T-helper 17 cell (primary cell): Measurements from ENCODE around the gene TACR1. TPM values are rescaled to one million over a fixed set of nuclear protein-coding genes. Genes with fewer than 3 reads are reported as not detected.
A peak's percentile ranks its signal among the peaks of the same experiment; 100 is the strongest.

Experiments
- ATAC-seq: fragments of 150-1000 bp; cut with Tn5 transposase; 2 replicates; pipeline ENCODE4 v1.10.0; 2021; ENCODE audit warnings: mild to moderate bottlenecking, moderate library complexity
- DNase-seq, 3 donors: peaks; one replicate each; pipeline versions ENCODE4 v3.0.0 to v3.0.0-alpha.2; 2020 to 2021
- H3K9me3 ChIP-seq: one replicate; pipeline ENCODE4 v1.7.0; 2013; ENCODE audit warnings: low read length, mild to moderate bottlenecking; ENCODE audit not compliant: control insufficient read depth, poor library complexity, severe bottlenecking
- H3K27ac Mint-ChIP-seq: one replicate; pipeline ENCODE4 v1.8.0; 2022; ENCODE audit warnings: mild to moderate bottlenecking, moderate library complexity, mixed read lengths
- H3K27me3 Mint-ChIP-seq: one replicate; pipeline ENCODE4 v1.8.0; 2022; ENCODE audit warnings: mixed read lengths
- H3K36me3 Mint-ChIP-seq: one replicate; pipeline ENCODE4 v1.8.0; 2022; ENCODE audit warnings: low read depth, mixed read lengths
- H3K4me1 Mint-ChIP-seq: one replicate; pipeline ENCODE4 v1.8.0; 2022; ENCODE audit warnings: mild to moderate bottlenecking, mixed read lengths
- H3K4me3 Mint-ChIP-seq: one replicate; pipeline ENCODE4 v1.8.0; 2022; ENCODE audit warnings: mild to moderate bottlenecking, moderate library complexity, mixed read lengths
- total RNA-seq, 4 donors: library from RNA in 2 of 4; stranded (reverse) in 2 of 4; gene quantifications; one replicate each; pipeline ENCODE4 v1.2.3 and lab custom pipeline; 2022 to 2026

The TACR1 gene
- total RNA-seq, 2 donors from 2014 or later = not detected

GRCh38 chr2:75041226-75041625 is 158.1 kb downstream of the TACR1 start:
- H3K9me3 ChIP-seq = no peaks in the 10 kb centered on the region
- no peak overlapping the region for H3K4me3 Mint-ChIP-seq
- no peaks in the 10 kb centered on the region for H3K27me3 Mint-ChIP-seq
- no peaks in the 10 kb centered on the region for H3K36me3 Mint-ChIP-seq
- ATAC-seq (no peak), DNase-seq (no peak)
- H3K27ac Mint-ChIP-seq = no peak overlapping the region
- no peaks in the 10 kb centered on the region for H3K4me1 Mint-ChIP-seq

GRCh38 chr2:75035444-75036353 is 163.6 kb downstream of the TACR1 start:
- DNase-seq (no peak), ATAC-seq (no peak)
- Mint-ChIP-seq H3K4me3 (no peak overlapping the region), H3K36me3 (peaks cover 3% of the 10 kb centered on the region), H3K27me3 (no peaks in the 10 kb centered on the region), H3K4me1 (no peaks in the 10 kb centered on the region), H3K27ac (no peak overlapping the region)
- H3K9me3 ChIP-seq = no peaks in the 10 kb centered on the region

- no peak for DNase-seq
- no peaks in the 10 kb centered on the region for H3K9me3 ChIP-seq
- H3K4me1 Mint-ChIP-seq = no peaks in the 10 kb centered on the region
- peaks cover 3% of the 10 kb centered on the region for H3K36me3 Mint-ChIP-seq
- H3K27ac Mint-ChIP-seq = no peak overlapping the region
- no peaks in the 10 kb centered on the region for H3K27me3 Mint-ChIP-seq
- ATAC-seq = no peak
- no peak overlapping the region for H3K4me3 Mint-ChIP-seq
Observed at GRCh38 chr2:75033516-75033915, 165.8 kb downstream of the TACR1 start.

GRCh38 chr2:75031906-75032803 is 167.2 kb downstream of the TACR1 start:
- Mint-ChIP-seq H3K27me3 (no peaks in the 10 kb centered on the region), H3K4me1 (no peaks in the 10 kb centered on the region), H3K36me3 (peaks cover 3% of the 10 kb centered on the region), H3K27ac (no peak overlapping the region), H3K4me3 (no peak overlapping the region)
- no peak for DNase-seq
- ATAC-seq = no peak
- H3K9me3 ChIP-seq = no peaks in the 10 kb centered on the region

- ATAC-seq (no peak), DNase-seq (no peak)
- H3K9me3 ChIP-seq = no peaks in the 10 kb centered on the region
- no peak overlapping the region for H3K4me3 Mint-ChIP-seq
- H3K27me3 Mint-ChIP-seq = no peaks in the 10 kb centered on the region
- no peaks in the 10 kb centered on the region for H3K4me1 Mint-ChIP-seq
- no peak overlapping the region for H3K27ac Mint-ChIP-seq
- H3K36me3 Mint-ChIP-seq = peaks cover 3% of the 10 kb centered on the region
Observed at GRCh38 chr2:75031171-75031570, 168.1 kb downstream of the TACR1 start.

GRCh38 chr2:75030218-75031009 is 168.9 kb downstream of the TACR1 start:
- peak overlapping the region; percentile 19 for H3K4me3 Mint-ChIP-seq
- DNase-seq (no peak), ATAC-seq (no peak)
- H3K27me3 Mint-ChIP-seq = no peaks in the 10 kb centered on the region
- H3K4me1 Mint-ChIP-seq = no peaks in the 10 kb centered on the region
- H3K36me3 Mint-ChIP-seq = peaks cover 3% of the 10 kb centered on the region
- H3K27ac Mint-ChIP-seq = no peak overlapping the region
- H3K9me3 ChIP-seq = no peaks in the 10 kb centered on the region

- no peak overlapping the region for H3K27ac Mint-ChIP-seq
- no peaks in the 10 kb centered on the region for H3K27me3 Mint-ChIP-seq
- no peak for ATAC-seq
Observed at GRCh38 chr2:75027886-75028285, 171.4 kb downstream of the TACR1 start.

GRCh38 chr2:75025633-75026380 is 173.5 kb downstream of the TACR1 start:
- no peaks in the 10 kb centered on the region for H3K36me3 Mint-ChIP-seq

More at GRCh38 chr2:75027886-75028285, 171.4 kb downstream of the TACR1 start:
- DNase-seq = no peak
- H3K4me3 Mint-ChIP-seq = no peak overlapping the region
- peaks cover 3% of the 10 kb centered on the region for H3K36me3 Mint-ChIP-seq
- no peaks in the 10 kb centered on the region for H3K9me3 ChIP-seq
- no peaks in the 10 kb centered on the region for H3K4me1 Mint-ChIP-seq

GRCh38 chr2:75025216-75025615 is 174.1 kb downstream of the TACR1 start:
- Mint-ChIP-seq H3K36me3 (no peaks in the 10 kb centered on the region), H3K4me3 (no peak overlapping the region), H3K27ac (no peak overlapping the region), H3K4me1 (no peaks in the 10 kb centered on the region), H3K27me3 (no peaks in the 10 kb centered on the region)
- no peaks in the 10 kb centered on the region for H3K9me3 ChIP-seq
- no peak for ATAC-seq
- no peak for DNase-seq

More at GRCh38 chr2:75025633-75026380, 173.5 kb downstream of the TACR1 start:
- Mint-ChIP-seq H3K27ac (no peak overlapping the region), H3K4me1 (no peaks in the 10 kb centered on the region), H3K4me3 (no peak overlapping the region), H3K27me3 (no peaks in the 10 kb centered on the region)
- DNase-seq = no peak
- ATAC-seq = no peak
- no peaks in the 10 kb centered on the region for H3K9me3 ChIP-seq

- no peak overlapping the region for H3K27ac Mint-ChIP-seq
- no peaks in the 10 kb centered on the region for H3K27me3 Mint-ChIP-seq
- DNase-seq (no peak), ATAC-seq (no peak)
- no peak overlapping the region for H3K4me3 Mint-ChIP-seq
- no peaks in the 10 kb centered on the region for H3K36me3 Mint-ChIP-seq
- H3K4me1 Mint-ChIP-seq = no peaks in the 10 kb centered on the region
- H3K9me3 ChIP-seq = no peaks in the 10 kb centered on the region
Observed at GRCh38 chr2:75023666-75024455, 175.5 kb downstream of the TACR1 start.

- DNase-seq (no peak), ATAC-seq (no peak)
- Mint-ChIP-seq H3K27me3 (no peaks in the 10 kb centered on the region), H3K27ac (no peak overlapping the region), H3K36me3 (no peaks in the 10 kb centered on the region), H3K4me1 (no peaks in the 10 kb centered on the region), H3K4me3 (no peak overlapping the region)
- H3K9me3 ChIP-seq = no peaks in the 10 kb centered on the region
Observed at GRCh38 chr2:75022516-75022915, 176.8 kb downstream of the TACR1 start.

- H3K27me3 Mint-ChIP-seq = no peaks in the 10 kb centered on the region
- ATAC-seq = no peak
- no peak overlapping the region for H3K4me3 Mint-ChIP-seq
- no peak for DNase-seq
- no peak overlapping the region for H3K27ac Mint-ChIP-seq
- no peaks in the 10 kb centered on the region for H3K36me3 Mint-ChIP-seq
- H3K9me3 ChIP-seq = no peaks in the 10 kb centered on the region
- H3K4me1 Mint-ChIP-seq = no peaks in the 10 kb centered on the region
Observed at GRCh38 chr2:75021672-75022071, 177.6 kb downstream of the TACR1 start.
